ENCODE results near the gene FAM149A. TPM values are rescaled to one million over a fixed set of nuclear protein-coding genes. Genes with fewer than 3 reads are reported as not detected.

The FAM149A gene
- total and polyA plus RNA-seq, 12 donors, result 1.3 to 6.8 (median 3.3) TPM

DNA sequence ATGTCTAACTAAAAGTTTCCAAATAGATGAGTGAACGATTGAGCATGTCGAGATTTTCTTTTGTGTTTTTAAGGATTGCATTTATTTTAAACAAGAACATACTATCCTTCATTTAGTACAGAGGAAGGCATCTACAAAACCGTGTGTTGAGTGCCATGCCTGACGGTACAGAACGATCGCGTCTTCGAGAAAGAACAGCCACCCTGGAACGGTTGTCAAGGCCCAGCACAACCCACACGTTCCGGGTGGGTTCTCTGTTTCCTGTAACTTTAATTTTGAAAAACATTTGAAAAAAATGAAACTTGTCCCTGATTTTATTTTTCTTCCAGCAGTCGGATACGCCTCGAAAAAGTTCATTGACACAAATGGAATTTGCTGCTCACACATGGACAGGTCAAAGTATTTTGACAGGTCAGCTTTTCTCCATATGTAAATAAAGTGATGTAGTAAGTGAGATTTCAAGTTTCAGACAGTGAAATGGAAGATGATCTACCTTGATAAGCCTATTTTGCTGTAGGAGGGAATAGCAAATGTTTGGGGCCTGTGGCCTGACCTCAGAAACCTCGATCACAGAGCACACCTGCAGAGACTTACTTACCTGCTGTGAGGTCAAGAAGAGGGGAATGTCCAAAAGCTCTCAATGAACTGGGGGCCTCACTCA lies 62.5 kb downstream of the FAM149A start:
- 90 to 94% (median 93%) methylated on average over 15 of the region's 15 CpGs for WGBS, 4 donors
- no peaks in the 10 kb centered on the region for H3K4me1 ChIP-seq (replicated peaks in 1 of 2)
- H3K4me3 ChIP-seq, result no peak overlapping the region
- no peaks in the 10 kb centered on the region for H3K27me3 ChIP-seq
- H3K27ac ChIP-seq, result no peak overlapping the region
- no peaks in the 10 kb centered on the region for H3K36me3 ChIP-seq (replicated peaks in 1 of 2)
- no peaks in the 10 kb centered on the region for H3K9me3 ChIP-seq (replicated peaks in 1 of 3)
- TF ChIP-seq POLR2A (IDR thresholded peaks at IDR 0.05), result no peak
- TF ChIP-seq, protein P1, sequence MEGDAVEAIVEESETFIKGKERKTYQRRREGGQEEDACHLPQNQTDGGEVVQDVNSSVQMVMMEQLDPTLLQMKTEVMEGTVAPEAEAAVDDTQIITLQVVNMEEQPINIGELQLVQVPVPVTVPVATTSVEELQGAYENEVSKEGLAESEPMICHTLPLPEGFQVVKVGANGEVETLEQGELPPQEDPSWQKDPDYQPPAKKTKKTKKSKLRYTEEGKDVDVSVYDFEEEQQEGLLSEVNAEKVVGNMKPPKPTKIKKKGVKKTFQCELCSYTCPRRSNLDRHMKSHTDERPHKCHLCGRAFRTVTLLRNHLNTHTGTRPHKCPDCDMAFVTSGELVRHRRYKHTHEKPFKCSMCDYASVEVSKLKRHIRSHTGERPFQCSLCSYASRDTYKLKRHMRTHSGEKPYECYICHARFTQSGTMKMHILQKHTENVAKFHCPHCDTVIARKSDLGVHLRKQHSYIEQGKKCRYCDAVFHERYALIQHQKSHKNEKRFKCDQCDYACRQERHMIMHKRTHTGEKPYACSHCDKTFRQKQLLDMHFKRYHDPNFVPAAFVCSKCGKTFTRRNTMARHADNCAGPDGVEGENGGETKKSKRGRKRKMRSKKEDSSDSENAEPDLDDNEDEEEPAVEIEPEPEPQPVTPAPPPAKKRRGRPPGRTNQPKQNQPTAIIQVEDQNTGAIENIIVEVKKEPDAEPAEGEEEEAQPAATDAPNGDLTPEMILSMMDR (IDR thresholded peaks at IDR 0.05), result no peak
- intact Hi-C loops (cut with DNase I), result no loop called here
- no peak for DNase-seq

DNA sequence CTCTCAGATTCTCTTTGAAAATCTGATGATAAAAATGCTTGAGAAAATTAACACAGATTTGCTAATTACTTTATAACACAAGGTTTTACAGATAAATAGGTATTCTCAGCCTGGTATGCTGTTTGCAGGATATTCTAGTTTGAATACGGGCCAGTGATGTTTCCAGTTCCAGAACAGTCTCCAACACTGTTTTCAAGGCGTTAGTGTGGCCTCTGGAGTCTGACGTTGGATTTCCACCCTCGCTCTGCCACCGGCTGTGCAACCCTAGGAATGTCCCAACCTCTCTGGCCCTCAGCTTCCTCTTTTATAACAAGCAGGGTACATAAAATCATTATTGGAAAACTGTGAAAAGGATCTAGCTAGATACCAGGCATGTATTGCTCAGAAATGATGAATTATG lies 63.1 kb downstream of the FAM149A start:
- 72 to 88% (median 84%) methylated on average over 5 of the region's 5 CpGs for WGBS, 4 donors
- Histone ChIP-seq H3K4me3 (no peak overlapping the region), H3K4me1 (replicated peaks in 1 of 2) (no peaks in the 10 kb centered on the region), H3K9me3 (replicated peaks in 1 of 3) (no peaks in the 10 kb centered on the region), H3K27ac (no peak overlapping the region), H3K36me3 (replicated peaks in 1 of 2) (no peaks in the 10 kb centered on the region), H3K27me3 (no peaks in the 10 kb centered on the region)
- DNase-seq, result no peak
- intact Hi-C loops (cut with DNase I), result no loop called here
- no peak for TF ChIP-seq POLR2A (IDR thresholded peaks at IDR 0.05)
- TF ChIP-seq, protein P1 (IDR thresholded peaks at IDR 0.05), result no peak

DNA sequence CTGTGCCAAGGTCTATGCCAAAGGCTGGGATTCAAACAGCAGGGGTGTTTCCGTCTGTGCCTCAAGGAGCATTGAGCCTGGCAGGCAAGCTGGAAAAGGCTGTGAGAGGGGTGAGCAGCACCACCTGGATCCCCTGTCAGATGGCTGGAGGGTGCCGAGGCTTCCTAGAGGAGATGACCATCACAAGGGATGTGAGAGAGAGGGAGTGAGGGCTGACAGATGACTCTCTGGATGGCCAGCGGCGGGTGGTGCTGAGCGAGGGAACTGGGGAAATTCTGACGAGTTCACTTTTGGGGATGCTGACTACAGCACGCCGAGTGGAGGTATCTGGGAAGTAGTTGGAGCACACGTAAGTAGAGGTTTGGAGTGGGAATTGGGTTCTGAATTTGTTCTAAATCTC lies 64.2 kb downstream of the FAM149A start:
- Histone ChIP-seq H3K4me3 (no peak overlapping the region), H3K36me3 (replicated peaks in 1 of 2) (no peaks in the 10 kb centered on the region), H3K4me1 (replicated peaks in 1 of 2) (no peaks in the 10 kb centered on the region), H3K9me3 (replicated peaks in 1 of 3) (no peaks in the 10 kb centered on the region), H3K27ac (no peak overlapping the region), H3K27me3 (no peaks in the 10 kb centered on the region)
- DNase-seq, result no peak
- intact Hi-C loops (cut with DNase I), result no loop called here
- 86 to 94% (median 91%) methylated on average over 9 of the region's 9 CpGs for WGBS, 4 donors
- TF ChIP-seq, protein P1 (IDR thresholded peaks at IDR 0.05), result no peak
- TF ChIP-seq POLR2A (IDR thresholded peaks at IDR 0.05), result no peak

DNA sequence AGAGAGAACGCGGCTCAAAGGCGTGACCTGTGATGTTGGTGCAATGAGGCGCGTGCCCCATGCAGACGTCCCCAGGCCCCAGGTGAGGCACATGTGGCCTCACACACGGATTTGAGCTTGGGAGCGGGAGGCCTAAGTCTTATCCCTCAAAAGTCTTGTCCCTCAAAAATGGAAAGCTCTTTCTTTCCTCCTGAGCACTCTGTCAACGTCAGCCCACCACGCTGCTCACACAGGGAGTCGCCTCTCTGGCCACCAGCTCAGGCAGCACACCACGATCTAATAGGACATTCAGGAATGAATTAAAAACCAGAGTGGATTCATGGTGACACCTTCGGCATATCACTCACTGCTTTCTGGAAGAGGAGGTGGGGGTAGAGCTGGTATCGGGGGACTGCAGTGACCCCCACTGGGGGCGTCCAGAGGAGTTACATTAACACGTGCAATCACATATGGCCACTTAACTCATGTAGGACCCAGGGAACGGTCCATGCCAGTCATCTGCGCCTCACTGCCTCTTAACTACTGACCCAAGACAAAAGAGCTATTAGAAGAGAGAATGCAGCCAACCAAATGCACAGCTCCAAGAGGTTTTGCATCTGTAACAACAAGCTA lies 64.9 kb downstream of the FAM149A start:
- Histone ChIP-seq H3K27me3 (no peaks in the 10 kb centered on the region), H3K9me3 (replicated peaks in 1 of 3) (no peaks in the 10 kb centered on the region), H3K27ac (no peak overlapping the region), H3K4me3 (no peak overlapping the region), H3K36me3 (replicated peaks in 1 of 2) (no peaks in the 10 kb centered on the region), H3K4me1 (replicated peaks in 1 of 2) (no peaks in the 10 kb centered on the region)
- intact Hi-C loops (cut with DNase I), result no loop called here
- WGBS, 4 donors, result 90 to 94% (median 92%) methylated on average over 17 to 18 of the region's 18 CpGs
- TF ChIP-seq POLR2A (IDR thresholded peaks at IDR 0.05), result no peak
- TF ChIP-seq, protein P1 (IDR thresholded peaks at IDR 0.05), result no peak
- DNase-seq, result no peak

Measured in adrenal gland (tissue), 12 donors.